ENCODE results near the gene CELA3A.
"Not testable (repeated sequence)": the region's sequence is repeated elsewhere in the genome, so short reads cannot be mapped to it uniquely, and the experiment has no call there.

The CELA3A gene

GRCh38 chr1:21978209-21978608, 23.2 kb upstream of the CELA3A start:
- not testable (repeated sequence) for FAIRE-seq

DNA sequence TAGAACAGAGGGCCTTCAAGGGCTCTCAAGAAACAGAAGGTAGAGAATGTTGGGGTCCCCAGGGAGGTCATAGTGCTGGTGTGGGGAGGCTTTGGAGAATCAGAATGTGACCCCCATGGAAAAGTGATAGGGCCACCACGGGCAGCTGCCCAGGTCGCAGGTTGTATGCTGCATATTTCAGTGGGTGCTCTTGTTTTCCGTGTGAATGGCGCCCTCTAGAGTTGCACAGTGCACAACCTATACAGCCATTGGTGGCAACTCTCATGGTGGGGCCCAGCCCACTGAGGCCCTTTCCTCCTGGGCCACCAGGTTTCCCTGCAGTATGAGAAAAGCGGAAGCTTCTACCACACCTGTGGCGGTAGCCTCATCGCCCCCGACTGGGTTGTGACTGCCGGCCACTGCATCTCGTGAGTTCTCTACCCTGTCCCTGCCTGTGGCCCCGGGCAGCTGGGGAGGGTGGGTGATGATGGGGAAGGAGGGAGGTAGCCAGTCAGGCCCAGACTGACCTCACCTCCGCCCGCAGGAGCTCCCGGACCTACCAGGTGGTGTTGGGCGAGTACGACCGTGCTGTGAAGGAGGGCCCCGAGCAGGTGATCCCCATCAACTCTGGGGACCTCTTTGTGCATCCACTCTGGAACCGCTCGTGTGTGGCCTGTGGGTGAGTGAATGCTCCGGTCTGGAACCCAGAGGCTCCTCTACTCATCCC, 20.8 kb upstream of the CELA3A start:
- FAIRE-seq; DNase-seq (ENCODE audit: insufficient read length, low spot score): not testable (repeated sequence)

More at GRCh38 chr1:21978209-21978608, 23.2 kb upstream of the CELA3A start:
- not testable (repeated sequence) for DNase-seq (ENCODE audit: insufficient read length, low spot score)

- FAIRE-seq; DNase-seq (ENCODE audit: insufficient read length, low spot score): not testable (repeated sequence)
These were observed 20.2 kb upstream of the CELA3A start for GRCh38 chr1:21981253-21981652.

DNA sequence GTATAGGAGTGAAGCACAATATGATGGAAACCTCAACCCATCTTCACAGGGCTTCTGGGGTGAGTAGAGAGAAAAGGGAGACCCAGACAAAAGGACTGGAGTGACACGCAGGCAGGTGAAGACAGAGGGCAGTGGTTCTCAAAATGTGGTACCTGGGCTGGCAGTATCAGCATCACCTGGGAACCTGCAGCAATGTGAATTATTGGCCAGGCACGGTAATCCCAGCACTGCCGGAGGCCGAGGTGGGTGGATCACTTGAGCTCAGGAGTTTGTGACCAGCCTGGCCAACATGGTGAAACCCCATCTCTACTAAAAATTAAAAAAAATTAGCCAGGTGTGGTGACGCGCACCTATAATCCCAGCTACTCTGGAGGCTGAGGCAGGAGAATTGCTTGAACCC, 19.3 kb upstream of the CELA3A start:
- FAIRE-seq; DNase-seq (ENCODE audit: insufficient read length, low spot score): not testable (repeated sequence)

DNA sequence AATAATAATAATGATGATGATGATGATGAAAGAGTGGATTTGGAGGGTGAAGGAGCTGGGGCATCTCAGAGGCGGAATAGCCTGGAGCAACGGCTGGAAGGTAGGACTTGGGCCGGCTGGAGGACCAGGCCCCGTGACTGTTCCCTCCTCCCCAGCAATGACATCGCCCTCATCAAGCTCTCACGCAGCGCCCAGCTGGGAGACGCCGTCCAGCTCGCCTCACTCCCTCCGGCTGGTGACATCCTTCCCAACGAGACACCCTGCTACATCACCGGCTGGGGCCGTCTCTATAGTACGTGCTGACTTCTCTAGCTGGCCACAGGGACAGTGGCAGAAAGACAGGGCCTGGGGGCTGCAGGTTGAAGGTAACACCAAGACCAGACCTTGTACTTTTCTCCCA, 17.9 kb upstream of the CELA3A start:
- DNase-seq (ENCODE audit: insufficient read length, low spot score); FAIRE-seq: not testable (repeated sequence)

- DNase-seq (ENCODE audit: insufficient read length, low spot score); FAIRE-seq: not testable (repeated sequence)
These were observed 15.6 kb upstream of the CELA3A start for GRCh38 chr1:21985893-21986292.

DNA sequence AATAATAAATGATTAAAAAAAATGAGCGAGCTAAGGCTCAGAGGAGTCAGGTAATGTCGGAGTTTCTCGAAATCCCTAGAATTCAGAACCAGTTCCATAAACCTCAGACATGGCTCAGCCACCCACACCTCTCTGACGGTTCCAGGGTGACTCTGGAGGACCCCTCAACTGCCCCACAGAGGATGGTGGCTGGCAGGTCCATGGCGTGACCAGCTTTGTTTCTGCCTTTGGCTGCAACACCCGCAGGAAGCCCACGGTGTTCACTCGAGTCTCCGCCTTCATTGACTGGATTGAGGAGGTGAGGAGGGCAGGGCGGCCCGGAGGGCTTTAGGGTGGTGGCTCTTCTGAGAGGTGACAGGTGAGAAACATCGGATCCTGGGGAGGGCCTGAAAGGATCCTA, 15.1 kb upstream of the CELA3A start:
- not testable (repeated sequence) for FAIRE-seq; DNase-seq (ENCODE audit: insufficient read length, low spot score)

GRCh38 chr1:21989672-21990393, 11.6 kb upstream of the CELA3A start:
- not testable (repeated sequence) for DNase-seq (ENCODE audit: insufficient read length, low spot score); FAIRE-seq

DNA sequence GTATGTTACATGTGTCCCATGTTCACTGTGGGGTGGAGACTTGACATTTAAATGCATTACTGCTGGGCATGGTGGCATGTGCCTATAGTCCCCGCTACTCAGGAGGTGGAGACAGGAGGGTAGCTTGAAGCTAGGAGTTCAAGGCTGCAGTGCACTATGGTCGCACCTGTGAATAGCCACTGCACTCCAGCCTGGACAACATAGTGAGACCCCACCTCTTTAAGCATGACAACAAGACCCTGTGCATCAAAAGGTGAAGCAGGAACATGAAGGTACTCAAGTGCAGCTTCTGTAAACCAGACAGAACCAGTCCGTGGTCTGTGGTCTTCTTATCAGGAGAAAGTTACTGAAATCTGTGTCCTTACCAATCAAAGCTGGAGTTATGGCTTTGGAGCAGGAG, 9.3 kb upstream of the CELA3A start:
- FAIRE-seq; DNase-seq (ENCODE audit: insufficient read length, low spot score): not testable (repeated sequence)

DNA sequence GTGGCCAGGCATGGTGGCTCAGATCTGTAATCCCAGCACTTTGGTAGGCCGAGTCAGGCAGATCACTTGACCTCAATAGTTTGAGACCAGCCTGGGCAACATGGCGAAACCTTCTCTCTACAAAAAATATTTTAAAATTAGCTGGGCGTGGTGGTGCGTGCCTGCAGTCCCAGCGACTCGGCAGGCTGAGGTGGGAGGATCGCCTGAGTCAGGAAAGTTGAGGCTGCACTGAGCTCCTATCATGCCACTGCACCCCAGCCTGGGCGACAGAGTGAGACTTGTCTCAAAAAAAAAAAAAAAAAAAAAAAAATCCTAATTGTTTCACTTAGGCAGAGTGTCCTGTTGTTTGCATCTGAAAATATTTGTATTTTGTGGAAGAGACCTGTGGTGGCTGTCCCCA, 6.7 kb upstream of the CELA3A start:
- FAIRE-seq = not testable (repeated sequence)

GRCh38 chr1:21996663-21996970, 4.8 kb upstream of the CELA3A start:
- DNase-seq (ENCODE audit: insufficient read length, low spot score); FAIRE-seq: not testable (repeated sequence)

More for the DNA sequence above, 6.7 kb upstream of the CELA3A start:
- not testable (repeated sequence) for DNase-seq (ENCODE audit: insufficient read length, low spot score)

DNA sequence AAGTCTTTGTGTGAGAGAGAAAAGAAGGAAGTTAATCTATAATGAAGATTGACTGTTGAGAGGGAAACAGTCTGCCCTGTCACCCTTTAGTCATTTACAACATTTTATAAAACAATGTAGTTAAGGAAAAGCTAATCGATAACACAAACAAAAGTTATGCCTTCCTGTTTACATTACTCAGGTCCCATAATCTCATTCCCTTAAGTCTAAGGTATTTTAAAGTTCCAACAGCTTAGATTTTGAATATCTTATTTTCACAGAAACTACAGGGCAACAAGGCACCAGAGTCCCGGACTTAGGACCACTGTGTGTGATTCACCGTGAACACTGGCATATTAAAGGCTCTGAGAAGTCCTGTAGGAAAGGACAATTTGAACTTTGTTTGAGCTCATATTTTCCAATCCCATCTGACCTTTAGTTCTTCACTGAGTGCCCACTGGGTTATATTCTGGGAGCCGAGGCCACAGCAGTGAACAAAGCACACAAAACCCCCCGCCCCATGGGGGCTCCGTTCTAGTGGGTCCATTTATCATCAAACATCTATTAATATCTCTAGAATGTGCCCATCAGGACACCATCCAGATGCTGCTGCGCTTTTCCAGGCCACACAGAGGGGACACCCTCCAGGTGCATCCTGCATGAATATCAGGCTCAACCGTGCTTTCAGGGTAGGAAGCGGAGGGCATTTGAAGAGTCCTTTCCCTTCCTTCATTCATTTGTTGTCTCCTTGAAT, 3.4 kb upstream of the CELA3A start:
- FAIRE-seq; DNase-seq (ENCODE audit: insufficient read length, low spot score): not testable (repeated sequence)

GRCh38 chr1:21998624-21999294, 2.7 kb upstream of the CELA3A start:
- FAIRE-seq; DNase-seq (ENCODE audit: insufficient read length, low spot score): not testable (repeated sequence)

DNA sequence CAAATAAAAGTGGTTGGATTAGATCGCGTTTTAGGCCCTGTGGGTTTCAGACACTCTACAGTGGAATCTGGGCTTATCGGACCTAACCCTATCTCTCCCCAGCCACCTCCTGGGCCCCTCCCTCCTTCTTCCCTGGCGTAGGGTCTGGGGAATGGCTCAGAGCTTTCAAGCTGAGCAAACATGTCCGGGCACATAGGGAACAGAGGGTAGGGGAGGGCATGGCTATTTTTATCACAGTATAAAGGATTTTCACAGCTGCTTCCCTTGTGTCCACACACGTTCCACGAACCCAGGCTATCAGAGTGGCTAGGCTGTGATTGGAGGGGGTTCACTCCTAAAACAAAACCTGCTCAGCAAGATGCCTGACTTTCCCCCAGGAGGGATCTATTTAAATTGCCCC, 1.8 kb upstream of the CELA3A start:
- FAIRE-seq; DNase-seq (ENCODE audit: insufficient read length, low spot score): not testable (repeated sequence)

GRCh38 chr1:22002461-22002860, 1.0 kb downstream of the CELA3A start:
- not testable (repeated sequence) for FAIRE-seq; DNase-seq (ENCODE audit: insufficient read length, low spot score)

DNA sequence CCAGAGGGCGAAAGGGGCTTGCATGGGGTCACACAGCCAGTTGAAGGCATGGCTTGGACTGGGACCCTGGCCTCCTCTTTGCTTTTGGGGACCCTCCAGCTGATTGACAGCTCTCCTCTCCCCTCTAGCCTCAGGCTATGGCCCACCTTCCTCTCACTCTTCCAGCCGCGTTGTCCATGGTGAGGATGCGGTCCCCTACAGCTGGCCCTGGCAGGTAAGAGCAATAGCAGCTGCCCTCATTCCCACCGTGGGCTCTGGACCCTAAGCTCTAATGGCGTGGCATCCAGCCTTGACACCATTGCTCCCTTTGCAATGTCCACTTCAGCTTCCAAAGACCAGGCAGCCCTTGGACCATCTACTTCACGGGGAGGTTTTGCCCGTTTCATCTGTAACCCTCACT, 1.4 kb downstream of the CELA3A start:
- not testable (repeated sequence) for FAIRE-seq; DNase-seq (ENCODE audit: insufficient read length, low spot score)

- DNase-seq (ENCODE audit: insufficient read length, low spot score); FAIRE-seq: not testable (repeated sequence)
These were observed 2.5 kb downstream of the CELA3A start for GRCh38 chr1:22003959-22004358.

GRCh38 chr1:22005261-22006149, 4.0 kb downstream of the CELA3A start:
- FAIRE-seq; DNase-seq (ENCODE audit: insufficient read length, low spot score): not testable (repeated sequence)

DNA sequence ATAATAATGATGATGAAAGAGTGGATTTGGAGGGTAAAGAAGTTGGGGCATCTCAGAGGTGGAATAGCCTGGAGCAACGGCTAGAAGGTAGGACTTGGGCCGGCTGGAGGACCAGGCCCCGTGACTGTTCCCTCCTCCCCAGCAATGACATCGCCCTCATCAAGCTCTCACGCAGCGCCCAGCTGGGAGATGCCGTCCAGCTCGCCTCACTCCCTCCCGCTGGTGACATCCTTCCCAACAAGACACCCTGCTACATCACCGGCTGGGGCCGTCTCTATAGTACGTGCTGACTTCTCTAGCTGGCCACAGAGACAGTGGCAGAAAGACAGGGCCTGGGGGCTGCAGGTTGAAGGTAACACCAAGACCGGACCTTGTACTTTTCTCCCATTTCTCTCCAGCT, 5.3 kb downstream of the CELA3A start:
- not testable (repeated sequence) for FAIRE-seq; DNase-seq (ENCODE audit: insufficient read length, low spot score)

Data from H54 (cell line).